BE2C (cell line): ENCODE measurements around the gene RANBP1.

Experiments
- DNase-seq: peaks from one replicate; pipeline ENCODE4 v3.0.0-alpha.2; 2020
- H3K27me3 ChIP-seq: fragments of 250-450 bp; sonication (Bioruptor Pico); 2 replicates; pipeline ENCODE4 v1.5.1; 2020; ENCODE audit warnings: mild to moderate bottlenecking
- H3K36me3 ChIP-seq: fragments of 250-450 bp; sonication (Bioruptor Pico); 2 replicates; pipeline ENCODE4 v1.5.1; 2020; ENCODE audit warnings: mild to moderate bottlenecking
- H3K4me1 ChIP-seq: fragments of 250-450 bp; sonication (Bioruptor Pico); 2 replicates; pipeline ENCODE4 v1.5.1; 2020
- H3K4me3 ChIP-seq: 2 replicates; pipeline ENCODE4 v1.5.1; 2011; ENCODE audit warnings: low read depth, low read length
- H3K9me3 ChIP-seq: fragments of 250-450 bp; sonication (Bioruptor Pico); 2 replicates; pipeline ENCODE4 v1.5.1; 2020
- TF ChIP-seq, protein P1 (sequence below): IDR thresholded peaks from 2 replicates; pipeline ENCODE4 v1.5.1; 2012; ENCODE audit warnings: mild to moderate bottlenecking, low read depth, low read length

Gene RANBP1

DNA sequence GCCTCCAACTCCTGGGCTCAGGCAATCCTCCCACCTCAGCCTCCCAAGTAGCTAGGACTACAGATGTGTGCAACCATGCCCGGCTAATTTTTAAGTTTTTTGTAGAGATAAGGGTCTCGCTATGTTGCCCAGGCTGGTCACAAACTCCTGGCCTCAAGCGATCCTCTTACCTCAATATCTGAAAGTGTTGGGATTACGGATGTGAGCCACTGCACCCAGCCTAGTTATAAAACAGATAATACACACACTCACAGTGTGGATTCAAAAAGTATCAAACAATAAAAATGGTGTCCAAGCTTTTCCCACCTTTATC is 35.3 kb downstream of the RANBP1 start:
- H3K9me3 ChIP-seq, result no peaks in the 10 kb centered on the region
- H3K4me1 ChIP-seq, result peaks cover 11% of the 10 kb centered on the region
- TF ChIP-seq, protein P1, sequence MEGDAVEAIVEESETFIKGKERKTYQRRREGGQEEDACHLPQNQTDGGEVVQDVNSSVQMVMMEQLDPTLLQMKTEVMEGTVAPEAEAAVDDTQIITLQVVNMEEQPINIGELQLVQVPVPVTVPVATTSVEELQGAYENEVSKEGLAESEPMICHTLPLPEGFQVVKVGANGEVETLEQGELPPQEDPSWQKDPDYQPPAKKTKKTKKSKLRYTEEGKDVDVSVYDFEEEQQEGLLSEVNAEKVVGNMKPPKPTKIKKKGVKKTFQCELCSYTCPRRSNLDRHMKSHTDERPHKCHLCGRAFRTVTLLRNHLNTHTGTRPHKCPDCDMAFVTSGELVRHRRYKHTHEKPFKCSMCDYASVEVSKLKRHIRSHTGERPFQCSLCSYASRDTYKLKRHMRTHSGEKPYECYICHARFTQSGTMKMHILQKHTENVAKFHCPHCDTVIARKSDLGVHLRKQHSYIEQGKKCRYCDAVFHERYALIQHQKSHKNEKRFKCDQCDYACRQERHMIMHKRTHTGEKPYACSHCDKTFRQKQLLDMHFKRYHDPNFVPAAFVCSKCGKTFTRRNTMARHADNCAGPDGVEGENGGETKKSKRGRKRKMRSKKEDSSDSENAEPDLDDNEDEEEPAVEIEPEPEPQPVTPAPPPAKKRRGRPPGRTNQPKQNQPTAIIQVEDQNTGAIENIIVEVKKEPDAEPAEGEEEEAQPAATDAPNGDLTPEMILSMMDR, result no peak
- H3K27me3 ChIP-seq, result no peaks in the 10 kb centered on the region
- H3K4me3 ChIP-seq, result no peak overlapping the region
- DNase-seq, result no peak
- no peaks in the 10 kb centered on the region; the same call in 1 of the 2 replicates for H3K36me3 ChIP-seq

DNA sequence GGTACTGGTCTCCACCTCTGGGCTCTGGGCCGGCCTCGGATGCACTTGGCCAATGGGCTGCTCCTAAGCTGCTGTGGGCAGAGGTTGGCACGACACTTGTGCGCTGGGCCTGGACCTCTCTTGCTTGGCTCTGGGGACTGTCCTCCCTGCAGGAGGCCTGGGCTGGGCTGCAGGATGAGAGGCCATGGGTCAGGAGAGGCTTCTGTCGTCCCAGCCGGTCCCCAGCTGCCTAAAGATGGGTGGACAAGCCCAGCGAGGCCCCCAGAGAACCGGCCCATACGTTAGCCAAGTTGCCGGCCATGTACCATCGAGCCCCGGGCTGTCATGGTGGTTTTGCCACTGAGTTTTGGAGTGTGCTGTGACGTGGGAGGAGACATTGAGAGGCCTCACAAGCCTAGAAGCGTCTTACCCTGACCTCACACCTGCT is 36.6 kb downstream of the RANBP1 start:
- H3K9me3 ChIP-seq, result no peaks in the 10 kb centered on the region
- no peaks in the 10 kb centered on the region for H3K27me3 ChIP-seq
- H3K4me3 ChIP-seq, result no peak overlapping the region
- TF ChIP-seq, protein P1, result no peak
- DNase-seq, result no peak
- H3K36me3 ChIP-seq, result no peaks in the 10 kb centered on the region; the same call in 1 of the 2 replicates
- H3K4me1 ChIP-seq, result peaks cover 19% of the 10 kb centered on the region

DNA sequence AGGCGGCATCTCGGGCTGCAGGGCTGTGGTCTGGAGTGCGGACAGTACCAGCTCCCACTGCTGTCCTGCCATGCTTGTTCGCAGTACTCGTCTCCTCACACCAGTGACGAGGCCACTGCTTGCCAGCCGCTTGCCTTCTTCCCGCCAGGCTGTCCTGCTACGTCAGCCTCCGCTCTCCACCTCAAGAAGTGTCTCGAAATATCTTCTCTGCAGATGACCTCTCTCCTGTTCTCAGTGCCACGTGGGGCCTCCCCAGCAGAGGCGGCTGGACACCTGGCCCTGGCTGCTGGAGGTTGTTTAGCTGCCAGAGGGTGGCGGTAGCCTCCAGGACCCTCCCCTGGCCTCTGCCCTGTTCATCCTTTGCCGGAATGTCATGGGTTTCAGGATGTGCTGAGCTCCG is 38.0 kb downstream of the RANBP1 start:
- H3K9me3 ChIP-seq, result no peaks in the 10 kb centered on the region
- H3K4me3 ChIP-seq, result no peak overlapping the region
- no peak for DNase-seq
- peaks cover 19% of the 10 kb centered on the region for H3K4me1 ChIP-seq
- no peaks in the 10 kb centered on the region; the same call in 1 of the 2 replicates for H3K36me3 ChIP-seq
- H3K27me3 ChIP-seq, result no peaks in the 10 kb centered on the region
- TF ChIP-seq, protein P1, result peak; percentile 23

DNA sequence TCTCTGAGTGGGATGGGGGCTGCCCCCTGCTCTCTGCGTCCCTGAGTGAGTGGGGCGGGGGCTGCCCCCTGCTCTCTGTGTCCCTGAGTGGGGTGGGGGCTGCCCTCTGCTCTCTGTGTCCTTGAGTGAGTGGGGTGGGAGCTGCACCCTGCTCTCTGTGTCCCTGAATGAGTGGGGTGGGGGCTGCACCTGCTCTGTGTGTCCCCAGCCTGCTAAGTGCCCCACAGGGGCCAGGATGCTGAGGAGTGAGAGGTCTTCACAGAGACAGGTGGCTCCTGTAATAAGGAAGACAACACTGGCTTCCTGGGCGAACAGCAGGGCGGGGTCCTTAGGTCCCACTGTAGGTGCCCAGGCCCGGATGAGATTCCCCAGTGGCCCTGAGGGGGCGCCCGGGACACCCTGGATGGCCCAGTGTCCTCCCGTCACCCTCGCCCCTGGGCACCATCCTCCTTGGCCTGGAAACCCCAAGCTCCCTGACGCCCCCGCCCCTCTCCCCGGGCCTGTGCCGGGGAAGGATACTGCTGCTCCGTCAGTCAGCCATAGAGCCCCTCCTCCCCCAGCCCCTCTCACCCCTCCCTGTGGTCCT is 38.8 kb downstream of the RANBP1 start:
- Histone ChIP-seq H3K4me3 (peak overlapping the region; percentile 64), H3K9me3 (no peaks in the 10 kb centered on the region), H3K4me1 (peaks cover 19% of the 10 kb centered on the region), H3K36me3 (no peaks in the 10 kb centered on the region; the same call in 1 of the 2 replicates), H3K27me3 (no peaks in the 10 kb centered on the region)
- TF ChIP-seq, protein P1, result peak; percentile 44
- peak; percentile 72 for DNase-seq

DNA sequence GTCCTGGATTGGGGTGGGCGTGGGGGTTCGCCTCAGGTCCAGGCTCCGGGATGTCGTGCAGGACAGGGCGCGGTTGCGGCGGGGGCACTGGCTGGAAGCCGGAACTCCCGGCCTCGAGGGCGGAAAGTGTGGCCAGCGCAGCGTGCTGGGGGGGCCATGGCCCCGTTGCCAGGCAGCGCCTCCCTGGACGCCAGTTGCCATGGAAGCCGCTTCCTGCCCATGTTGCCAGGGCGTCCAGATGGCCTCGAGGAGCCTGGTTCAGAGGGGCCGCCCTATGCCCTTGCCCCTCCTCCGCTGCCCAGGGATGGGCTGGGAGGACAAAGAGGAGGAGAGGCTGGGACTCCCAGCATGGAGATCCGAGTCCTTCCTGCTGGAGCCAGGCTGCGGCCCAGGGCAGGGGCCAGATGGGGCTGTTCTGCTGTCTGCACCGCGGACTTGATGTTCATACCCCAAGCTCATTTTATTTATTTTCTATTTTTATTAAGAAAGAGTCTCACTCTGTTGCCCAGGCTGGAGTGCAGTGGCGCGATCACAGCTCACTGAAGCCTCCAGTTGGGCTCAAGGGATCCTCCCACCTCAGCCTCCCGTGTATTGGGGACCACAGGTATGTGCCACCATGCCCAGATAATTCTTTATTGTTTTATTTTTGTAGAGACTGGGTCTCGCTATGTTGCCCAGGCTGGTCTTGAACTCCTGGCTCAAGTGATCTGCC is 39.6 kb downstream of the RANBP1 start:
- DNase-seq, result peak; percentile 94
- Histone ChIP-seq H3K4me1 (peaks cover 19% of the 10 kb centered on the region), H3K27me3 (no peaks in the 10 kb centered on the region), H3K36me3 (no peaks in the 10 kb centered on the region; the same call in 1 of the 2 replicates), H3K4me3 (peak overlapping the region; percentile 64), H3K9me3 (no peaks in the 10 kb centered on the region)
- TF ChIP-seq, protein P1, result no peak

DNA sequence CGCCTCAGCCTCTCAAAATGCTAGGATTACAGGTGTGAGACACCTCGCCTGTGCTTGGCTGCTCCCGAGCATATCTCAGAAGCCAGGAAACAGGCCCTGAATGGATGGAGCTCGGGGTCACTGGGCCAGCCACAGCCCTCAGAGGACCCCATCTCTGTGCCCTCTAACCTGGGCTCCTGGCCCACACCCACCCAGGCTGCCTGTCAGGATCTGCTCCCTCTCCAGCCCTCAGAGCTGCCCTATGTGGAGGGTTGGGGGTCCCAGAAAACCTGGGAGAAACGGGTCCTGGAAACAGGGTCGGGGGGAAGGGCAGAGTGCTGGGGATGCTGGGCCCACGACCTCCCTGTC is 40.1 kb downstream of the RANBP1 start:
- H3K4me1 ChIP-seq, result peaks cover 19% of the 10 kb centered on the region
- H3K36me3 ChIP-seq, result no peaks in the 10 kb centered on the region; the same call in 1 of the 2 replicates
- DNase-seq, result no peak
- no peak overlapping the region for H3K4me3 ChIP-seq
- TF ChIP-seq, protein P1, result no peak
- H3K27me3 ChIP-seq, result no peaks in the 10 kb centered on the region
- H3K9me3 ChIP-seq, result no peaks in the 10 kb centered on the region
